Stimulated activated CD8-positive, alpha-beta memory T cell treated with anti-CD3 and anti-CD28 coated beads, Interleukin-4, amount 100 ng/mL, for 48 hours (primary cell): Measurements from ENCODE around the gene GJD3.
A peak's percentile ranks its signal among the peaks of the same experiment; 100 is the strongest.

Experiments
- DNase-seq: peaks from one replicate; pipeline ENCODE4 v3.0.0-alpha.2; 2020

GJD3 gene

DNA sequence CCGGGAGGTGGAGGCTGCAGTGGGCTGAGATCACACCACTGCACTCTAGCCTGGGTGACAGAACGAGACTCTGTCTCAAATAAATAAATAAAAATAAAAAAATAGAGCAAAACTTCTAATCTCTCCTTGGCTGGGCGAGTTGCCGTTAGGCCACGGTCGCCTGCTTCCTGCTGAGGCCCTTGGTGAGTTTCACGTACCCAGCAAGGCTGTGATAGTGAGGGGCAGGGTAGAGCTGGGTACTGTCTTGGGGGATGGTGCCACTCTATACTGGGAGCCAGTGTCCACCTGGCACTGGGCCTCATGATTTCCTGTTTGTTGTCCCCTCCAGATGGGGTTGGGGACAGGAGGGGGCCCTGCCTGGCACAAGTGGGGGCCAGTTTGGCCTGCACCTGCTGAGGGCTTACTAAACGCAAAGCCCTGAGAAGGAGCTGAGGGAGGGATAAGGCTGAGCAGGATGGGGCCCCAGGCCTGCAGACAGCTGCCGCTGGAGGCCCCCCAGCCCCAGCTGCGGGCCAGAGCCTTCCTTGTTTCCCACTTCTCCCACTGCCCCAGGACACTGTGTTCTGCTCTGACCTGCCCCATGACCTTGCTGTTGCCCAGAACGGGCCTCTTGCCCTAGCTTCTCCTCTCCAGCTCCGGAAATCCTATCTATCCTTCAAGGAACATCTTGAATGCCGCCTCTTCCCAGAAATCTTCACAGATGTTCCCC lies 25.4 kb downstream of the GJD3 start:
- DNase-seq, result no peak

DNA sequence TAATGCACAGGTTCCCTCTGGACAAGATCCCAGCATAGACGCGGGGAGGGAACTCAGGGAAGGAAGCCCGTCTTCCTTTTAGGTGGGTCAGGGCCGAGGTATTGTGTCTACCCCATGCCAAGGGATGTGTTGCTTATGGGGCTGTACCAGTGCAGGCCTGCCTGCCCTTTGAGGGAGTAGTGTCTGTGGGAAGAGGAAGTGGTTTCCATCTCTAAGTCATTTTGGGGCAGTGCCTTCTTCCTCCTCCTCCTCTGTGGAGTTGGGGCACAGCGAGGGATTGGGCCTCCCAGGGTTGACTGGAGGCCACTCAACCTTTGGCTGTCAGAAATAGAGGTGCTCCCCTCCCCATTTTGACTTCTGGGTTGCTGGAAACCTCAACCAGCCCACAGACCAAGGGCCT lies 26.5 kb downstream of the GJD3 start:
- no peak for DNase-seq

DNA sequence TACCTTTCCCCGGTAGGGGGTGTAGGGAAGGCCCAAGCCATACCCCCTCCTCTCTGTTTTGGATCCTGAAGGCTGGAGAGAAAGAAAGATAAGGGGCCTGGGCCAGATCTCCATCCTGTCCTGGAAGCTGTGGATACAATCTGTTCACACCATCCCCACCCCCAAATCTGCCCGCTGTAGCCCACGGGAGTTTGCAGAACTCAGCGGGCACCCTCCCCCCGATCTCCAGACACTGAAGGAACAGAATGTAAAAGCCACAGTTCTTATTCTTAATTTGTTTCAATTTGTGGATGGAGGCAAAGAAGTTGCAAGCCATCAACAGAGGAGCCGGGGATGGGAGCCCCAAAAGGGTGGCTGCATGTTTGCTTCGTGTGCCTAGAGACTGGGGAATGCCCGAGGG lies 27.2 kb downstream of the GJD3 start:
- no peak for DNase-seq

DNA sequence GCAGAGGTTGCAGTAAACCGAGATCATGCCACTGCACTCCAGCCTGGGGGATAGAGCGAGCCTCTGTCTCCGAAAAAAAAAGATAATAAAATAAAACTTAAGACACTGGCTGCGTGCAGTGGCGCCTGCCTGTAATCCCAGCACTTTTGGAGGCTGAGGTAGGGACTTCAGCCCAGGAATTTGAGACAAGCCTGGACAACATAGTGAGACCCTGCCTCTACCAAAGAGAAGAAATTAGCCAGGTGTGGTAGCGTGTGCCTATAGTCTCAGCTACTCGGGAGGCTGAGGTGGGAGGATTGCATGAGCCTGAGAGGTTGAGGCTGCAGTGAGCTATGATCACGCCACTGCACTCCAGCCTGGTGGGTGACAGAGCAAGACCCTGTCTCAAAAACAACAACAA lies 28.9 kb downstream of the GJD3 start:
- DNase-seq, result no peak

DNA sequence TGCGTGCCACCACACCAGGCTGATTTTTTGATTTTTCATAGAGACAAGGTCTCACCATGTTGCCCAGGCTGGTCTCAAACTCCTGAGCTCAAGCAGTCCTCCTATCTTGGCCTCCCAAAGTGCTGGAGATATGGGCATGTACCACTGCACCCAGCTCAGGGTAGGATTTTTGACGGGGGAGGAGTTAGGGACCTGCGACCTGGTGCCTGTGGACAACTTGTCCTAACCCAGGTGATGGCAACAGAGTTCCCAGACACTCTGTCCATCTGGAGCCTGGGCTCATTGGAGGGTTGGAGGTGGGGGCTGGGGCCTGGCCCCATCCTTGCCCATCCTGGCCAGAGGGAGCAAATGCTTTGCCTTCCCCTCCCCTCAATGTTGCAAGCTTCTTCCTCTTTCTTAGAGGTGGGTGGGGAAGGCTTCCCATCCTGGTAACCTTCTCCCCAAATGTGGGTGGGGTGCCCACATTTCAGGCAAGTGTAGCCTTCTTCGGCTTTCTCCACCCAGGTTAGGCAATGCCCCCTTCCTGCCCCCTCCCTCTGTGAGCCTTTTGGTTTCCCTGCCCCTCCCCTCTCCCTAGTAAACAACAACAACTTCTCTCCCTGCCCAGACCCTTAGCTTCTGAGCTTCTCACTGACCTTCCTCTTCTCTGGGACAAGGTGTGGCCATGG lies 30.6 kb downstream of the GJD3 start:
- DNase-seq, result no peak

DNA sequence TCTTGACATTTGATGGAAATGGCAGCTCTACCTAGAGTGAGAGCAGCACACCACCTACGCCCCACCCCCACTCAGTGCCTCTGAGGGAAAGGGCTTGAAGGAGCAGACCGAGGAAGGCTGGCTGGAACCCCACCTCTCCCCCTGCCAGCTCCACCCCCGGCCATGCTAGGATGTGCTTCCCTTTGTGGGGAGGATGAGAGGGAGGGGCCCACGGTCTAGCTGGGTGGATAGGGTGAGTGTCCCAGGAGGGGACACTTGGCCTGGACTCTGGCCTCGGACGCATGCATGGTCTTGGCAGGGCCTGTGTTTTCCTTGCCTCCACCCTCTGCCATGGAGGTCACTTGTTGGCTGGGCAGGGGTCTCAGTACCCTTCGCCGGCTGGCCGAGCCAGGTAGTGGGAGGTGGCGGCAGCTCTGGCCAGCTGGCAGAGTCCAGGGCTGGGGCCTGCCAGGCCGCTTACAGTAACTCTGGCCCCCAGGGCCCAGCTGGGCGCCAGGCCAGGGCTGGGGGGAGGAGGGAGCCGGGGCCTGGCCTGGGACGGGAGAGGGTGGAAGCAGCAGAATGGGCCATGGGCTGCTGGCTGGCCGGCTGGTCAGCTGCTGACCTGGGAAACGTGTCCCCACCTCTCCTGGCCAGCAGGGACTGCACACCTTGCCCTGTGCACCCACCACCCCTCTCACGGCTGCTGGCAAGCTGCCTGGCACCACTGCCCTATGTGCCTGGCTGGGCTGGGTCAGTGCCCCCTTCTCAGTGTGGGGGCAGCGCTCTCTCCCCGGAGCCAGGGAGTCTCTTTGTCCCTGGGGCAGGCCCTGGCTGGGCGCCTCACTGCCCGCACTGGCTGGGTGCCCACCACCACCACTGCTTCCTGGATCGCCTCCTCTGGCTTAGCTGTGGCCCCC lies 32.5 kb downstream of the GJD3 start:
- no peak for DNase-seq

DNA sequence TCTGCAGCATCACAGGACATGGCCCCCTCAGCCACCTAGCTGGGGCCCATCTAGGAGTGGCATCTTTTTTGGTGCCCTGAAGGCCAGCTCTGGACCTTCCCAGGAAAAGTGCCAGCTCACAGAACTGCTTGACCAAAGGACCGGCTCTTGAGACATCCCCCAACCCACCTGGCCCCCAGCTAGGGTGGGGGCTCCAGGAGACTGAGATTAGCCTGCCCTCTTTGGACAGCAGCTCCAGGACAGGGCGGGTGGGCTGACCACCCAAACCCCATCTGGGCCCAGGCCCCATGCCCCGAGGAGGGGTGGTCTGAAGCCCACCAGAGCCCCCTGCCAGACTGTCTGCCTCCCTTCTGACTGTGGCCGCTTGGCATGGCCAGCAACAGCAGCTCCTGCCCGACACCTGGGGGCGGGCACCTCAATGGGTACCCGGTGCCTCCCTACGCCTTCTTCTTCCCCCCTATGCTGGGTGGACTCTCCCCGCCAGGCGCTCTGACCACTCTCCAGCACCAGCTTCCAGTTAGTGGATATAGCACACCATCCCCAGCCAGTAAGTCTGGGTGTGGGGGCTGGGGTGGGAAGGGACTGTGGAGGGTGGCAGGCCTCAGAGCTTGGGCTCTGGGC lies 33.6 kb downstream of the GJD3 start:
- no peak for DNase-seq

DNA sequence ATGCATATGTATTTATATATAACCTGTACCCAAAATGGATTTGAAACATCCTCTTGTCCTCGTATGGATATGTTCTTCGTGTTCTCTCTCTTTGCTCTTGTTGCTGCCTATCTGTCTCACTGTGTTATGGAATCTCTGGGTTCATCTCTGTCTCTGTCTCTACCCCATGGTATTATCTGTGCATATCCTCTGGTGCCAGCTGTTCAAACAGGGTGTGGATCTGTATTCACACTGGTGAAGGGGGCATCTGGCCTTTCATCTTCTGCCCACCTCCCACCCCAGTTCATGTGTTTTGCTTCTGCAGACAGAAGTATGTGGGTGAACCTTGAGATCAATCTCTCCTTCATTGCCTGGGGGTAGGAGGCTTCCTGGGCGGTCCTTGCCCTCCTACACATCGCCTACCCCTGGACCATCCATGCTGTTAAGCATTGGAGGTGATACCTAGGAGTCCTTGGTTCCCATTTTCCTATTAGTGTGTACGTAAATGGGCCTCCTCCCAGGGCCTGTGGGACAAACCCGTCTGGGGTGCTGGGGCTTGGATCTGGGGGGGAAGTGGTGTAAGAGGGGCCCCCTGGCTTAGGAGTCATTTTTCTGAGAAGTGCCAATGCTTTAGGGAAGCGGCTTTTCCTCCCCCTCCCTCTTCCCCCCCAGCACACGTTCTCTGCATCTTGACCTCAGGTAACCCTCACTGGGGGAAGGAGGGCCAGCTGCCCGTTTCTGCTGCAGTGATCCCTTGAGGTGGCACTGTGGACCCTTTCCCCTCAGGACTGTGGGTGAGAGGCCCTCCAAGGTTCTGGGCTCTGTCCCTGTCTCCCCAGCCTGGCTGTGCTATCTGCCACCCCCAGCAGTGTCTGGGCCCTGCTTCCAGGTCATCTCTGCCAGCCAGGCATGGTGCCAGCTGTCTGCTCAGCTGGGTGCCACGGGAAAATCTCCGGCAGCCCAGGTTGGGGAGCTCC lies 34.4 kb downstream of the GJD3 start:
- no peak for DNase-seq

DNA sequence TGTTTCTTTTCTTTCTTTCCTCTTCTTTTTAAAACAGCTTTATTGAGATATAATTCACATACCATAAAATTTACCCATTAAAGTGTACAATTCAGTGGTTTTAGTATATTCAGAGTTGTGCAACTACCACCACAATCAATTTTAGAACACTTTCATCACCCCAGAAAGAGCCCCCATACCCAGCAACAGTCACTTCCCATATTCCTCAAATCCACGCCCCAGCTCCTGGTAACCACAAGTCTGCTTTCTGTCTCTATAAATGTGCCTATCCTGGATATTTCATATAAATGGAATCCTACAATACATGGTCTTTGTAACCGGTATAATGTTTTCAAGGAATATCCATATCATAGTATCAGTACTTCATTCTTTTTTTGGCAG lies 36.2 kb downstream of the GJD3 start:
- no peak for DNase-seq

DNA sequence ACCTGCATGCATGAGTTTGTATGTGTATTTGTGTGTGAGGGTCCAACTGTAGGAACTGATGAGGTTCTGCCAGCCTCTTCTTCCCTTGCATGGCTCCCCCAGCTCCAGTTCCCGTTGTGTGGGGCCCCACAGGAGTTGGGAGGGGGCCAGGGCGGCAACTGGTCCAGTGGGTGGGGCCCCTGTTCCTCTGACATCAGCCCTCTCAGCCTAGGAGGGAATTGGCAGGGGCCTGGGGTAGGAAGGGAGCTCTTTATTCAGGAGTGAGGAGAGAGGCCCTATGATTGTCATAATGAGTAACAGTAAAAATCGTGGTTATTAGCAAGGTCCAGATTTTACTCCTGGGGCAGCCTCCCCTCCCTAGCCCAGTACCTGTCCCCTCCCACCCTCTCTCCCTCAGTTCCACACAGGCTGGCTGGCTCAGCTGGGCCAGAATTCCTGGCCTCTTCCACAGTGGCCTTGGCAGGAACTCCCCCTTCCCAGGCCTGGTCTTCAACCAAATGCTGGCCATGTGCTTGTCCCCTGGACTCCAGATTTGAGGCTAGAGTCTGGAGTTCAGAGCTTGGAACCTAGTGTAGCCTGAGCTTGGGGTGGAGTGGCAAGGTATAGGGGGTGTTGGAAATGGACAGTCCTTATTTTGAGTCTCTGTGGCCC lies 36.7 kb downstream of the GJD3 start:
- no peak for DNase-seq

DNA sequence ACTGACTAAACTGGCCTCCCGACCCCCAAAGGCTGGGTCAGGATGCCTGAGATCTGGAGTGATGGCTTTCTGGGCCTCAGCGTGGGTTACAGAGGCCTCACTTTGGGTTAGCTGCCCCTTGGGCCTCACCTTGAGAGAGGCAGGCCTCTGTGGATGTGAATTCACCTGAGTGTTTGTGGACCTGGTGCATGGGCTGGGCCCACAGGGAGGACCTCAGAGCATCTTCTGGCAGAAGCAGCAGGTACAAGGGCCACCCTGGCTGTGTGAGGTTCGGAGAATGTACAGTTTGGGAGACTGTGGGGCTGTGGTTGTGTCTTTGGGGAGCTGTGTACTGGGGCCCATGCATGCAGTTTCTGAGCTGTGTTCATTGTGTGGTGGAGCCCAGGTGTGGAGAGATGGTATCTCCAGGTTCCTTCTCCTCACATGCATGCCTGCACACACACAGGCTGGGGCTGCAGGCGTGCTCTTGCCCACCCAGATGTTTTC lies 37.2 kb downstream of the GJD3 start:
- no peak for DNase-seq

DNA sequence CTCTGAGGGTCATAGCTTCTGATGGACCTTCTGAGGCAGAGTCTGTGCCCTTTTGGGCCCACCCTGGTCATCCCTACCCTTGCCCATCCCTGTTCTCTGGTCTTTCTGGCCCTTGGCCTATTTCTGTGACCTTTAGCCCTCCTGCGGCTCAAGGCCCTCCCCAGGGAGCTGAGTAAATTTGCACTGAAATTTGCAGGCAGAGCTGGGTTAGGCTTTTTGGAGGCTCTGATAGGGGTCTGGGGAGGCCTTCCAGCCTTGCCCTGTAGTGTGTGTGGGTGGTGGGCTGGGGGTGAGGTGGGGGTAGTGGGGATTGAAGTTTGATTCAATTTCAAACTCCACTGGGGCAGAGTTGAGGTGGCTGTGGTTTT lies 37.7 kb downstream of the GJD3 start:
- DNase-seq, result no peak

DNA sequence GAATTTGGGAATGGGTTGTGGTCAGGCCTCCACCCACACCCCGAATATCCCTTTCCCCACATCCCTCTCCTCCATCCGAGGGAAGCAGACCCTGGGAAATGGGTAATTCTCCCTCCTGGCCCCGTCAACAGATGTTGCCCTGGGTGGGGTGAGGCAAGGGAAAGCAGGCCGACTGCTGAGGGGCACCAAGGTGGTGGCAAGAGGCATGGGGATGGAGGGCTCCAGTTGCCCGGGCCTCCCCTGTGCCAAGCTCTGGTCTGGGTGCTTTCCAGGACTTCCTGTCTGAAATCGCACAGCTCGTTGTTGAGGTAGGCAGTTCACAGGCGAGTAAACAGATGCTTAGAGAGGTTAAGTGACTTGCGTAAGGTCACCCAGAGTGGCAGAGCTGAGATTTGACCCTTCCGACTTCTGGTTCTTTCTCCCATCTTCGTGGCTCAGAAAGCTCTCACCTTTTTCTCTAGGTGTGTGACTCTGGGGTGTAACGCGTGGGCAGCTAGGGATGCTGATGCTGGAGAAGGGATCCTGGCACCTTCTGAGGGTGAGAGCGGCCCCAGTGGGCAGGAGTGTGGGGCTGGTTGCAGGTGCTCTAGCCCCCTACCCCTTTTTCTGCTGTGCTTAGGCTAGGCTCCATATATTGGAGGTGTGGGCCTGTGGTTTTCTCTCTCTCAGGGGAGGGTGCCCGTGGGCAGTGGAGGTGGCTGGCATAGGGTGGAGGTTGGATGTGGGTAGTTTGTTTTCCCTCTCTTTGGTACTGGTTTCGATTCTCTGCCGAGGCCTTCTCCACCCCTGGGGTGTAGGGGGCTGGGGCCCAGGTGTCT lies 38.3 kb downstream of the GJD3 start:
- no peak for DNase-seq

DNA sequence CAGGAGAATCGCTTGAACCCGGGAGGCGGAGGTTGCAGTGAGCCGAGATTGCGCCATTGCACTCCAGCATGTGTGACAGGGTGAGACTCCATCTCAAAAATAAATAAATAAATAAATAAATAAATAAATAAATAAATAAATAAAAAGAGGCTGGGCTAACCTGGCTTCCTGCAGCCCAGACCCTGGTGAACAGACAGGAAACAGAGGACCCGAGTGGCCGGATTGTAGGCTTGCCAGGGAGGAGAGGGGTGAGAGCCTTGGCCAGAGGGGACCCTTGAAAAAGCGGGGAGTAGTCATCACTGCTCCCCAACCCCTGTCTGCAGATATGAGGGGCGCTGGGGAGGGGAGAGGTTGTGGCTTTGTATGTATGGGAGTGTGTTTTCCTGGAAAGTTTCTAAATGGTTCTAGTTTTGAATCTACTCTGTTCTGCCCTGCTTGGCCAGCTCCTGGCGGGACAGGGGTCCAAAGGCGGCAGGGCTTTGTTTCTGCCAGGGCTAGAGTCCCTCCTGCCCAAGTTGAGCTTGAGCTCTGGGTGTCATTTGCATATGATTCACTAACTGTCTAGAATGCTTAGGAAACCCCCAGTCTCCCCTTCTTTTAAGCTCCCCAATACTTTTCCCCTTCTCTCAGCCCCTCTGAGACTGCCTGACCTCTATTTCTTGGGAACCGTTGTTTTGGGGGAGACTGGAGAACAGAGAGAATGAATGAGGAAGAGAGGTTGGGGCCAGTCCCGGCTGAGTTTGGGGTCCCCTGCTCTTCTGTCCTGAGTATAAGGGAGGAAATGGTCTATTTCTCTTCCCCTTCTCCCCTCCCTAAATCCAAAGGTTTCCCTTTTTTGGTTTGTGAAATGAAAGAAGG lies 39.2 kb downstream of the GJD3 start:
- no peak for DNase-seq

DNA sequence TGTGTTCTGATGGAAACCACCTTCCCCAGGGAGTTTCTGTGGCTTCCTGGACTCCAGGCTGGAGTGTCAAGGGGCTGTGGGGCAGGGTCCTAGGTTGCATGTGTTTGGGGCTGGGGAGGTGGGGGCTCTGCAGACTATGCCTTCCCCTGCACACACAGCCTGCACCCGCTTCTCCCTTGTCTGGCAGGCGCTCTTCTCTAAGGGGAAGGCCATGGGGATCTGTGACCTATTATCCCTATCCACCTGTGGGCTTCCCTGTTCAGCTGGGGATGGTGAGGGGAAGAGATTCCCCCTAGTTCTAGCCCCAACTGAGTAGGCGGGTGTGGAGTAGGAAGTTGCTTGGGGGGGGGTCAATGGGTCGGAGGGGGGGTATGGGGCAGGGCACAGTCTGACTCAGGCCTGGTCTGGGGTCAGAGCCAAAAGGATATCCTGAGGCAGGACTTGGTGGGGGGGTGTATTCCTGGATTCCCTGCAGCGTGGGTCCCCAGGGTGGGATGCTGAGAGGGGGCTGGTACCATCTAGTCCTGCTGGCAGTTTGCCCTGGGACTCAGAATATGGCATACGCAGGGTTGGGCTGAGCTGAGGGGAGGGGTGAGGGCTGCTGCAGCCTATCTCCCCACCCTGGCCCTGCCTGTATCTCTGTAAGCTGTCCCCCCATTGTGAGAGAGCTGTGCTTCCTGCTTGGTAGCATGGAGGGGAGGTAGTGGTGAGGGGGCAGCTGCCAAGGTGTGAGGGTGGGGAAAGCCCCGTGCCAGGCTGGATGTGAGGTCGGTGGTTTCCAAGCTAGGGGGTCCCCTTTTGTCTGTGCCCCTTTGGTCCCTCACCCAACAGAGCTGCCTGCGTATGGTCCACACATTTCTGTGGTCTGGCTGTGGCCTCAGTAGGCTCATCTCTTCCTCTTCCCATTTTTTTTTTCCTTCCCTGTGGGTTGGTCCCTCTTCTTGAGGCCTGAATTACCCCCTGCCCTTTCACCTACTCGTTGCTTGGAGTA lies 40.9 kb downstream of the GJD3 start:
- peak; percentile 74 for DNase-seq

DNA sequence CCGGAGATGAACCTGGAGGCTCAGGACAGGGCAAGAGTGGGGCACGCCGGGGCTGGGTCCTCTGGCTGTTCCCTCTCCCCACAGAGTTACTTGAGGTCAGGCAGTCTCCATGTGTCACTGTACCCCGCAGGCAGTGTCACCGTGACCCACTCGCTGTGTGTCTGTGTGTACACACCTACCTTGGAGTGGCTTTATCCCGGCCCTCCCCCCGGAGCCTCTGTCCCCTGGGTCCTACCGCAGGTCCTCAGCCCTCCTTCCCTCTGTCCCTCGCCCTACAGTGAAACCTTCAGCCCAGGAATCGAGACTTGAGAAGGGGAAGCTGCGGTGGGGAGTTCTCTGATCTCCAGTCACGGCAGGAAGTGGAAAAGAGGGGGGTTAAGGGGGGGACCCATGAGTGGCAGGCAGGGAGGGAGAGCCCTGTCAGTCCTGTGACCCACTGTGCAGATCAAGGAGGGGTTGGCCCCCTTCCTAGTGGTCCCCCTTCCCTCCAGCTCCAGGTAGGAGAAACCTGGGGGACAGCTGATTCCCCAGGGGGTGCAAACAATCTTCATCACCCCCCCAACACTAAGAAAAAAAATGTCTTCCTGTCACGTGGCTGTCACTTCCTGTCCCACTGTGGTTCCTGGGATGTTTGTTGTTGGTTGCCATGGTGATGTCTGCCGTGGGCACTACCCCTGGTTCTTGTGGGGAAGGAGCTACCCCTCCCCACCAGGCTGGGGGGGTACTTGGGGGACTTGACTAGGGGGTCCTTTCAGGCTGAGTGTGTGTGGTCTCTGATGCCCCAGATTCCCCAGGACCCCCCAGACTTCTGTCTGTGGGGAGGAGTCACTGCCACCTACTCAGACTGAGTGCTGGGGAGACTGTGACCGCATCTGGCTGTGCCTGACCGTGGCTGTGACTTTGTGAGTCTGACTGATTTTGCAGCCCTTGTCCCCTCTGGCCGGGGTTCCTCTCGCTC lies 41.9 kb downstream of the GJD3 start:
- DNase-seq, result peak; percentile 87

DNA sequence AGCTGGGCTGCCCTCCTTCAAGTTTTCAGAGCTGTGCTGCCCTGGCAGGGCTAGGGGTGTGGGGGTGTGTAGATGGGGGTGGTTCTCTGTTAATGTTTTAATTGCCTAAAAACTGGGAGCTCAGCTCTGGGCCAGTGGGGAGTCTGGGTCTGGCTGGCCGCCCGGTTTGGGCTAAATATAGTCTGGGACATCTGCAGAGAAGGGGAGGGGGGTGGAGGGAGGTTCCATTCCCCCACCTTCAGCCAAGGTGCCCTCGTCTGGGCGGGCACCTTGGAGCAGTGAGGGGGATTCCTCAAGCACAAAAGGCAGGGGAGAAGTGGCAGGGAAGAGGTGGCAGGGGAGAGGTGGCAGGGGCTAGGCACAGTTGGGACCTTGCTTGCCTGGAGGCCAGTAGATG lies 42.6 kb downstream of the GJD3 start:
- DNase-seq, result peak; percentile 43
